GM19025 (cell line): ENCODE results near the gene SS18L1.
"Not testable (repeated sequence)": the region's sequence is repeated elsewhere in the genome, so short reads cannot be mapped to it uniquely, and the experiment has no call there.

Experiments used
- ATAC-seq: cut with Tn5 transposase; IDR thresholded peaks from one replicate; pipeline ENCODE4 v1.9.1; 2021; ENCODE audit warnings: mild to moderate bottlenecking, low read depth, moderate library complexity; ENCODE audit not compliant: unreplicated experiment

The SS18L1 gene, protein sequence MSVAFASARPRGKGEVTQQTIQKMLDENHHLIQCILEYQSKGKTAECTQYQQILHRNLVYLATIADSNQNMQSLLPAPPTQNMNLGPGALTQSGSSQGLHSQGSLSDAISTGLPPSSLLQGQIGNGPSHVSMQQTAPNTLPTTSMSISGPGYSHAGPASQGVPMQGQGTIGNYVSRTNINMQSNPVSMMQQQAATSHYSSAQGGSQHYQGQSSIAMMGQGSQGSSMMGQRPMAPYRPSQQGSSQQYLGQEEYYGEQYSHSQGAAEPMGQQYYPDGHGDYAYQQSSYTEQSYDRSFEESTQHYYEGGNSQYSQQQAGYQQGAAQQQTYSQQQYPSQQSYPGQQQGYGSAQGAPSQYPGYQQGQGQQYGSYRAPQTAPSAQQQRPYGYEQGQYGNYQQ

DNA sequence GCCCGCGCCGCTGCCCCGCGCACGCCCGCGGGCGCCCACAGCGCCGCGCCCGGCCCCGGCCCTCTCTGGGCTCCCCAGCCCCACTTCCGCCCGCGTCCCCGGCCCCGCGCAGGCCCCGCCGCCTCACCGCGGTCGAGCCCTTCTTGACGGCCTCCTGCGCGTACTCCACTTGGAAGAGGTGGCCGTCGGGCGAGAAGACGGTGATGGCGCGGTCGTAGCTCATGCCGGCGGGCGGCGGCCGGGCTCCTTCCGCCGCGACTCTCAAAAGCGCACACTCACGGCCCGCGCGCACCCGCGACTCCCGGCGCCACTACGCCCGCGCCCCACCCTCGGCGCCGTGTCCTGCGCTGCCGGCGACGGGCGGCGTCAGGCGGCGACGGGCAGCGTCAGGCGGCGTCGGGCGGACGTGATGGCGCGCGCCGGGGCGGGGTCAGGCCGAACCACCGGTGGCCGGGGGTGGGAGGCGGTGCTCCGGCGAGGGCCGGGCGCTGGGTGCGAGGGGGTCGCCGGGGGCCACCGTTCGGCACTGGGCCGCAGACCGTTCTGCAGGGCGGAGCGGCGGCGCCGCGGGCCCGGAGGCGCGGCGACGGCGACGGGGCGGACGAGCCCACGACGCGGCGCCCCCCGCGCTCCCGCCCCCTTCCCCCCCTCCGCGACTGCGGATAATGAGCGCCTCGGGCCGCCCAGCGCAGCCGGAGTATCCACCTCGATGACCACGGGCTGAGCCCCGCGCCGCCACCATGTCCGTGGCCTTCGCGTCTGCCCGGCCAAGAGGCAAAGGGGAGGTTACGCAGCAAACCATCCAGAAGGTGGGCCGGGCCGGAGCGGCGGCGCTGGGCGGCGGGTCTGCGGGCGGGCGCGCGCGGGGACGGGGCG is at the start of gene SS18L1, which contains the start of gene PSMA7:
SS18L1 (plus strand) TSS at position 689 of the 876 bp plus-strand sequence; CDS start at position 741, 52 bp downstream.
PSMA7 (minus strand) TSS at position 314 of the 876 bp plus-strand sequence; CDS start at position 223, 91 bp downstream.
- peak; percentile 78 for ATAC-seq

DNA sequence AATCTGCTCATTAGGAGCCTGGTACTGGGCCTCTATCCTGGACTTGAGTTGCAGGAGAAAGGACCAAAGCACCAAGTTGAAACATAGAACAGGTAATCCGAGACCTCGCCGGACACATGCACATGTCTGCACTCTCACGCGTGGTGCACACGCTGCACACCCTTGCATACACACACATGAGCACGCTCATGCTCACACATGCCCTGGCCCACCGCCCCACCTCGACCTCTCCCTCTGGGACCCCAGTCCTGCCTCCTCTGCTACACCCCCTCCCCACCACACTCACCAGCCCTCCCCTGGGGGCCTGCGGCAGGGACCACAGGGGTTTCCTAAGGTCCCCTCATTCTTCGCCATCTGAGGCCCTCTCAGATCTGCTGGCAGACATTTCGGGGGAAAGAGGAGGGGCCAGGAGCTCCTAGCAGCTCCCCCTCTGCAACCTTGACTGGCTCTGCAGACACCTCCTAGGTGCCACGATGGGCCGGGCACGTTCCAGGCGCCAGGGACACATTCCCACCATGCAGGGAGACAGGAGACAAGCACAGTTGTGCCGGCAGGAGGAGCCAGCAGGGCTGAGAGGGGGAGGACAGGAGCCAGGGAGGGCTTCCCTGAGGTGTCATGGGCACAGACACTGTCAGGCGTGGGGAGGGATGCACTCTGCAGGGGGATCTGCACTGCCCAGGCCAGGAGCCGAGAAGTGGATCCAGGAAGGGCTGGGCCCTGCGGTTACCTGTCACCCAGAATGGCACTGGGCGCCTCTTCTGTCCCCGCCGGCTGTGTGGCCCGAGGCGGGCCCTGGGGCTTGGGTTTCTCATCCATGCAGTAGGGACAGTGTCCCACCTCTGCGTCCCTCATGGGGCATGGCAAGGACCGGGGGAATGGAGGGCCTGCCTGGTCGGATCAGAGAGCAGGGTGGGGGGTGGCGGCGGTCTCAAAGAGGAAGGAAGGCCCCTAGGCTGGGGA is 46.9 kb upstream of the SS18L1 start:
- no peak for ATAC-seq

DNA sequence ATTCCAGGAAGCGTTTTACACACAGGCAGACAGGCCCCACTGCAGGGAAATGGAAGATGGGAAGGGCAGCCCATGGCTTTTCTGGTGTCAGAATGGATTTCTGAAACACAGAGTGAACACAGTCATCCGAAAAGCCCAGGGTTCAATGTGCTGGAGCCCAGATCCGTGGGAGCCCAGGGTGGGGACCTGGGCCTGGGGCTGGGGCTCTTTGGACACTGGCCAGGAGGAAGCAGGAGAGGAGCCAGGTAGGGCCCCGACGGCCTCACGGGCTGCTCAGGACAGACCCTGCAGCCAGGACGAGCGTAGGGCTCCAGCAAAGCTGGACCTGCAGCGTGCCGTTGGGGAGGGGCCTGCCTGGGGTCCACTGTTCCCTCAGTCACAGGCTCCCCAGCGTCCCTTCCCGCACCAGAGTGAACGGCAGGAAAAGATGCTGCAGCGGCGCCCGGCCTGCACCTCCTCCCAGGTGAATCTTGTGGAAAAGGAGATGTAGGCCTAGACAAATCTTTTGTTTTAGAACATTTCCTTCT is 45.6 kb upstream of the SS18L1 start:
- ATAC-seq: no peak

DNA sequence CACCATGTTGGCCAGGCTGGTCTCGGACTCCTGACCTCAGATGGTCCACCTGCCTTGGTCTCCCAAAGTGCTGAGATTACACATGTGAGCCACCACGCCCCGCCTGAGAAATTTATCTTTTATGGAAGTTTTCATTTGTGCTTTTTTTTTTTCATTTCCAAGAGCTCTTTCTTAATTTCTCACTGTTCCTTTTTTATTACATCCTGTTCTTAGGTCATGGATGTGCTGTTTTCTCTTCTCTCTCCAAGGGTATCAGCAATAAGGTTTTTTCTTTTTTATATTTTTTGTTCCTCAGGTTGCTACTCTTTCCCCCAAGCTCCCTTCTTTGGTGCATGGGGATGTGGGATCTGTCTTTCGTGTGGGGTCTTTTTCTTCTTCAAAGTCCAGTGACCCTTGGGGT is 42.5 kb upstream of the SS18L1 start:
- ATAC-seq: no peak

DNA sequence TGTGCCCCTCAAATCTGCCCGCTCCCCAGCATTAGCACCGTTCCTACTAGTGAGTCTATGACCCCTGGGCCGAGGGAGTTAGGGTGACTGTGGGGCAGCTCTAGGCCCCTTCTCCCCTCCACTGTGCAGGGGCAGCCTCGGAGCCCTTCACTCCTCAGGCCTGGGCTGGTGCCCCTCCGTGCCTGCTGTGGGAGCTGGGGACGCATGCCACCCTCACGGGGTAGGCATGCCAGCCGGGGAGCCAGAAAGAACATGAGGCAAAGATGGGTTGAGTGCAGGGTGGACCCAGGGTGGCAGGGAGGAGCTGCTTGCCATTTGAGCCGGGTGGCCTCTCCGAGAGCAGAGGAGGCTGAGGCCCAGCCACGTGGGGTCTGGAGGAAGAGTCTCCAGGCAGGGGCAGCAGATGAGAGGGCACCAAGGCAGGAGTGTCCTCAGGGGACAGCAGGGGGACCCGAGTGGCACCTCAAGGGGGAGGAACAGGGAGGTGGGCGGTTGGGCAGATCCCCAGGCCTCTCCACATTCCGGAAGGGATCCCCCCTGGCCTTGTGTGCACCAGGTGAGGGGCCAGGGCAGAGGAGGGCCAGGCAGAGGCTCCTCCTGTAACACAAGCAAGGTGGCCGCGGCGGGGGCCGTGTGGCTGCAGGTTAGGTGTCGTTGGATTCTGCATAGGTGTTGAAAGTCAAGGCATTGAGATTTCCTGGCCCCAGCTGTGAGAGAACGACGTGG is 39.9 kb upstream of the SS18L1 start:
- no peak for ATAC-seq

DNA sequence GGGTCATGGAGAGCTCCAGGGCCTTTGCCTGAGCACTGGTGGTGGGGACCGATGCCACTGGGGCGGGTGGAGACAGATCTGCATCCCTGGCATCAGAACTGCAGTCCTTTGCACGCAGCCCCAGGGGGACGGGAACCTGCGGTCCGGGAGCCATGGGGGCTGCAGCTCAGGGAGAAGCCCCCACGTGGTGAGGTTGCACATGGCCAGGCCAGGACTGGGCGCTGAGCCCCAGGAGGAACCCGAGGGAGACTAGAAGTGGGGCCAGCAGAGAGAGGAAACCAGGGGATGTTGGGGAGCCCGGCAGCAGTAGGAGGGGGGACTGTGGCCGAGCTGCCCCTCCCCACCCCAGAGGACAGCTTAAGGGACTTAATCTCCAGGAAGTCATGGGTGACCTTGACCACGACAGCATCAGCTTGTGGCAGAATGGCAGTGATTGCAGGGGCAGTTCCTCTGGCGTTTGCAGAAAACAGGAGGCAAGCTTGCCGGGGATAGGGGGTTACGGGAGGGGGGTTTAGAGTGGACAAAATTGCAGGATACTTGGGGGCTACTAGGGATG is 39.3 kb upstream of the SS18L1 start:
- ATAC-seq: no peak

DNA sequence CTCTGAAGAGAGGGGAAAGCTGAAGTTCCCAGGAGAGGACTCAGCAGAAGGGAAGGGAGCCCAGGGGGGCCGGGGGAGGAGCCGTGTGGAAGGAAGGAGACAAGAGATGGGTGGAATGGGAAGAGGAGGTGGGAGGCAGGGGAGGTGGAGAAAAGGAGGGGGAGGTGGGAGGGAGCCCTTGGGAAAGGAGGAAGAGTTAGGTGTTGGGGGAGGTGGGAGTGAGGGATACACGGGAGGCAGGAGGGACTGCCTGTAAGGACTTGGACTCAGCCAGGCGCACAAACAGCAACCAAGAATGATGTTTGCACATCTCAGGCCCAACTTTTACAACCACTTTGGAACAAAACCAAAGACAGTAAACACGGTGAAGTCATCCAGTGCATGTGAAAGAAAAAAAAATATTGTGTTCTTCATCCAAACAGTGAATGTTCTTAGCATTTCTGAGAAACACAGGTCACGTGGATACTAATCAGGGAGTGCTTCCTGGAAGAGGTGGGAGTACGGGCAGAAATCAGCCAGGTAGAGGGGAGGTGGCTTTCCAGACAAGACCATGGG is 38.7 kb upstream of the SS18L1 start:
- no peak for ATAC-seq

DNA sequence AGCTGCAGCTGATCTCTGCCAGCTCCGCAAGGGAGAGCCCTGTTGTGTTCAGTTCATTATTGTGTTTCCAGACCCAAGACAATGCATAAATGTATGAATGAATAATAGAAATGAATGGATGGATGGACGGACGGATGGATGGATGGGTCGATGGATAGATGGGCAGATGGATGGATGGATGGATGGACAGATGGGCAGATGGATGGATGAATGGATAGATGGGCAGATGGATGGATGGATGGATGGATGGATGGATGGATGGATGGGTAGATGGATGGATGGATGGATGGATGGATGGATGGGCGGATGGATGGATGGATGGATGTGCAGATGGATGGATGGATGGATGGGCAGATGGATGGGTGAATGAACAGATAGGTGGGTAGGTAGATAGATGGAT is 38.0 kb upstream of the SS18L1 start:
- ATAC-seq: no peak

DNA sequence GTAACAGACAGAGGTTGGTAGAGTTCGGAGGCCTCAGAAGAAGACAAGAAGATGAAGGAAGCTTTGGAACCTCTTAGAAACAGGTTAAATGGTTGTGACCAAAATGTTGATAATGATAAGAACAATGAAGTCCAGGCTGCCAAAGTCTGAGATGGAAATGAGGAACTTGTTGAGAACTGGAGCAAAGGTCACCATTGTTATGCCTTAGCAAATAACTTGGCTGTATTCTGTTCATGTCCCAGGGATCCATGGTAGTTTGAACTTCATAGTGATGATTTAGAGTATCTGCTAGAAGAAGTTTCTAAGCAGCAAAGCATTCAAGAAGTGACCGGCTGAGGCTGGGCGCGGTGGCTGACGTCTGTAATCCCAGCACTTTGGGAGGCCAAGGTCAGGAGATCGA is 32.4 kb upstream of the SS18L1 start:
- ATAC-seq: no peak

DNA sequence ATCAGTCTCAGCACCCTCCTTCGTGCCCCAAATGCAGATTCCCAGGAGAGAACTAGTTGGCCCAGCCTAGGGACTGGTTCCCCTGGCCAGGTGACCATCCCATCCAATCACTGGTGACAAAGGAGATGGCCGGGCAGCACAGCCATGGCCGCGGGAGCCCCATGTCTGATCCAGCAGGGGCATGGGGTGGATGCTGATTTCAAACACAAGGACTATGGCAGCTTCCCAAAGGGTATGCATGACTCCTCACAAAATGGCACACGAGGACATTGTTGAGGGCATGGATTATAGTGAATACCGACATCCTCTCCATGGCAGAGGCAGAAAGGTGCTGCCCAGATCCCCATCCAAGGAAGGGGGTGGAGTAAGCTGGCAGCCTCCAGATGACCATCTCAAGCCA is 31.2 kb upstream of the SS18L1 start:
- ATAC-seq: no peak

DNA sequence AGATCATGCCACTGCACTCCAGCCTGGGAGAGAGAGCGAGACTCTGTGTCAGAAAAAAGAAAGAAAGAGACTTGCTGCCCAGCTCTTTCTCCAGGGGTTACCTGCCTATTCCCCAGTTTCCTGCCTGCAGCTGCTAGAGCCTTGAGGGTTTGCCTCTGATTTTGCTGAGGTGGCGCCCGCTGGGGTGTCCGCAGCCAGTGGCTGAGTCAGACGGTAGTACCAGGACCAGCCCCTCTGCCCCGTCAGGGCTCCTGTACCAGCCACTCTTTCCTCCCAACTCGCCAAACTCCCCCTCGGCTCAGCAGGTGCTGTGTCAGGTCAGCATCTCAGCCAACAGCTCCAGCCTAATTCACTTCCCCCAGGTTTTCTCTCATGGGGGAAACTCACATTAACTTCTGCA is 28.7 kb upstream of the SS18L1 start:
- ATAC-seq: no peak

DNA sequence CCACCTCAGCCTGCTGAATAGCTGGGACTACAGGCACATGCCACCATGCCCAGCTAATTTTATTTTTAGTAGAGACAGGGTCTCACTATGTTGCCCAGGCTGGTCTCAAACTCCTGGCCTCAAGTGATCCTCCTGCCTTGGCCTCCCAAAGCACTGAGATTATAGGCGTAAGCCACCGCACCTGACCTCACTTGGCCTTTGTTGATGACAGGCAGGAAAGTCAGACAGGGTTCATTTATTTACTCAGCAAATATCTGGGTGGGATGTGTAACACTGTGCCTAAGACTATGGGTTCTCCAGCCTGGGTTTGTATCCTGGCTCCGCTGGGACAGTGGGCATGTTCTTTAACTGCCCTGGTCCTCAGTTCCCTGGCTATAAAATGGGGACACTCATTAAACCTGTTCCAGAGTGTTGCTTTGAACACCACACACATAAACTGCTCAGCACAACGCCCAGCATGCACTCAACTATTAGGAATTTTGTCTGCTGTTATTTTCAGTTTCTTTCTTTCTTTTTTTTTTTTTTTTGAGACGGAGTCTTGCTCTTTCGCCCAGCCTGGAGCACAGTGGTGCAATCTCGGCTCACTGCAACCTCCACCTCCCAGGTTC is 27.7 kb upstream of the SS18L1 start:
- ATAC-seq: not testable (repeated sequence)

DNA sequence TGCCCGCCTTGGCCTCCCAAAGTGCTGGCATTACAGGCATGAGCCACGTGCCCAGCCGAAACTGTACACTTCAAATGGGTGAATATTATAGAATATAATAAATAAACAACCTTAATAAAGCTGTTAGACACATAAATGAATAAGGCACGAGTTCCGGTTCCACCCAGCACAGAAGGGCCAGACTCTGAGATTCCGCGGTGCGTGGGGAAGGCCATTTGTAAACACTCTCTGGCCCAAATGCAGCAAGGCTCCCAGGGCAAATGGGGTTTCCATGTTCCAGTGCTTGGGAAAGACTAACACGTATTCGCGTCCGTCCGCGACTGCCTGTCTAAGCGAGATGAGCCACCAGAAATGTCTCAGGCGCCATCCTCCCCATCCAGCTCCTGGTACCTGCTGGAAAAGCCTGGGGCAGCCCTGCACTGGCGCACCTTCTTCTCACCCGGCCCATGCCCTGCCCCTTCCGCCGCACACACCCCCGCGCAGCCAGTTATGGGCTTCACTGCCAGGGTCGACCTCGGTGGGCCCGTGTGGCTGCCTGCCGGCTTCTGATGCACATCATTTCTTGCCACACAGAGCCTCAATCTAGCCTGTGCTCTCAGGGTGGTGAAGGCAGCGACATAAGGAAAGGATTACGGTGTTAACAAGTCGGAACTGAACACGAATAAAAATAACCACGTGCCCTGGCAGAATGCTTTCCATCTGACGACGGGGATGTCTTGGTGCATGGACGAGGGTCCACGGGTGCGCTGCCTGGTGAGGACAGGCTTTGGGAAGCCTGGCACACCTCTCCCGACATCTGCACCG is 26.8 kb upstream of the SS18L1 start:
- no peak for ATAC-seq

DNA sequence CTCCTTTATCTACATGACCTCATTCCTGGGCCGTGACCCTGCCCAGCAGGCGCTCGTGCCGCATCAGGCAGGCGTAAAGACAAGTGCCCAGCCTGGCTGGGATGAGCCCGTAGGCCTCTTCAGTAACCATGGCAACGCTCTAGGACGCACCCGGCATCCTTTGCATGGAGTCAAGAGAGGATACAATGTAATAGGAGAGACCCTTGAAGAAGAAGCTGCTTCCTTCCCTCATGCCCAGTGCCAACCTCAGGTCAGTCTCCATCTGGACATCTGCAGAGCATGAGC is 26.3 kb upstream of the SS18L1 start:
- no peak for ATAC-seq

DNA sequence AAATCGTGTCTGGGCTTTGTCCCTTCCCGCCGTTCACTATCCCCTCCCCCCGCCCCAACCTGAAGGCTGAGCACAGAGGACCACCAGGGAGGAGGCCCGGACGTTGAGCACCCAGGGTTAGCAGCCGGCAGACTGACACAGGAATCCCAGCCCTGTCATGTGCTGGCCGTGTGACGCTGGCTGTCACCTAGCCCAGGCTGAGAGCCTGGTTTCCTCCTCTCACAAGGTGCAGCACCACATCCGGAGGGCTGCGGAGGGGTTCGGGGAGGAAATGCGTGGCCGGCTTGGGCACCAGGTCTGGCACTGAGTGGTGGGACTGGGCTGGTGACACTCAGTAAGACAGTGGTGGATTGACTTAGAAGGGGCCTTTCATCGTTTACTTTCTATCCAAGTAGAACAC is 25.9 kb upstream of the SS18L1 start:
- no peak for ATAC-seq

DNA sequence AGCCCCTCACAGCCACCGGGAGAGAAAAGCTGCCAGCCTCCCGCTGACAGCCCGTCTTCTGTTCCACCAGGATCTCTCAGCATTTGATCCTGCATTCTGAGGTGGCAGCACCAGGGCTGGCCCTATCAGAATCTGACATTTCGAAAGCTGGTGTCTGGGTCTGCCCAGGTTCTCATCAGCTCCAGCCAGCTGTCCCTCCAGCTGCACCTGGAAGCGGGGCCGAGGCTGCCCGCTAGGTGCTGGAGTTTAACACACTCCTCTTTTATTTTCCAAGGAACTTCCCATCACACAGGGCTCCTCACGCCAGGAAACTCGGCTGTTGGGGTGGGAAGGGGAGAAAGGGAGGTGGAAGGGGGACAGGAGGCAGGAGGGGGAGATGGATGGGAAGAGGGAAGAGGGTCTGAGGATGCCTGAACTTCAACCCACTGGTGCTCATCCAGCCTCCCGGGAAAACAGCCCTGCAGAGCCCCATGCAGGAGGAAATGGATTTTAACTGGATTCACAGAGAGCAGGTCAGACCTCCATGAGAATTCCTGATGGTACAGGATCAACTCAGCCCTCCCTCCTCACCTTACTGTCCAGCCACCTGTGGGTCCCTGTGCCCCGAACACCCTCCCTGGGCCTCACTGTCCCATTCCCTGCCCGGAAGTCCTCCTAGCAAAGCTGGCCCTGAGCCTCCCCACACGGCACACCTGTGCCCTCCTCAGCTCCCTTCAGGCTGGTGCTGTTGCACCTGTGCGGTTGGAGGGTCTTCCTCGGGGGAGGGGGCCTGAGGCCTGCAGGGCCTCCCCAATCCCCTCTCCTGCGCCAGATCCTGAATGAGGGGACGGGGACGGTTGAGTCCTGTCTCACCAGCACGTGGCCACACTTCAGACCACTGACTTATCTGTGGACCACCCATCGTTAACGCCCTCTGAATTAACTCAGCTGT is 25.2 kb upstream of the SS18L1 start:
- ATAC-seq: no peak

DNA sequence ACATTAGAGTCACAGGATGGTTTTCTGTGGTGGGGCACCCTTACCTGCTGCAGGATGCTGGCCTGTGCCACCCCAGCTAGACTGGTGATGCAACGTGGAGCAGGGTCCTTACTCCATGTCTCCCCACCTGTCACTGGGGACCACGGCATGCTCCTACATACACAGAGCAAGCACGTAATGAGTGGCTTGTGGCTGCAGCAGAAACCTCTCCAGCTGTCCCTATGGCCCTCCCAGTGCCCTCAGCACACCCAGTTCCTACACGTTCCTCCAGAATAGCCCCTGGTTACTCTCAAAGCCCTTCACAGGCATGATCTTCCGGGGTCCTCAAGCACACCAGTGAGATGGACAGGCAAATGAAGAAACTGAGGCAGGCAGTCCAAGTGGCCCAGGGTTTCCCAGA is 24.5 kb upstream of the SS18L1 start:
- no peak for ATAC-seq
